HL-60 (cell line): ENCODE results near the gene CCDC43.
"Not testable (repeated sequence)": the region's sequence is repeated elsewhere in the genome, so short reads cannot be mapped to it uniquely, and the experiment has no call there.

Experiments used
- GABPA ChIP-seq: IDR thresholded peaks from 2 replicates; pipeline ENCODE4 v1.6.1; 2012; ENCODE audit warnings: low read depth
- TF ChIP-seq, protein P1 (sequence below): IDR thresholded peaks from one replicate; pipeline ENCODE4 v1.5.1; 2011; ENCODE audit warnings: low read length, control low read depth, inconsistent platforms; ENCODE audit not compliant: insufficient read depth

GRCh38 chr17:44634401-44634800 is 55.2 kb downstream of the CCDC43 start:
- TF ChIP-seq, protein P1, sequence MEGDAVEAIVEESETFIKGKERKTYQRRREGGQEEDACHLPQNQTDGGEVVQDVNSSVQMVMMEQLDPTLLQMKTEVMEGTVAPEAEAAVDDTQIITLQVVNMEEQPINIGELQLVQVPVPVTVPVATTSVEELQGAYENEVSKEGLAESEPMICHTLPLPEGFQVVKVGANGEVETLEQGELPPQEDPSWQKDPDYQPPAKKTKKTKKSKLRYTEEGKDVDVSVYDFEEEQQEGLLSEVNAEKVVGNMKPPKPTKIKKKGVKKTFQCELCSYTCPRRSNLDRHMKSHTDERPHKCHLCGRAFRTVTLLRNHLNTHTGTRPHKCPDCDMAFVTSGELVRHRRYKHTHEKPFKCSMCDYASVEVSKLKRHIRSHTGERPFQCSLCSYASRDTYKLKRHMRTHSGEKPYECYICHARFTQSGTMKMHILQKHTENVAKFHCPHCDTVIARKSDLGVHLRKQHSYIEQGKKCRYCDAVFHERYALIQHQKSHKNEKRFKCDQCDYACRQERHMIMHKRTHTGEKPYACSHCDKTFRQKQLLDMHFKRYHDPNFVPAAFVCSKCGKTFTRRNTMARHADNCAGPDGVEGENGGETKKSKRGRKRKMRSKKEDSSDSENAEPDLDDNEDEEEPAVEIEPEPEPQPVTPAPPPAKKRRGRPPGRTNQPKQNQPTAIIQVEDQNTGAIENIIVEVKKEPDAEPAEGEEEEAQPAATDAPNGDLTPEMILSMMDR: not testable (repeated sequence)
- not testable (repeated sequence) for TF ChIP-seq GABPA
